ENCODE measurements around the gene COPG1. TPM values are rescaled to one million over a fixed set of nuclear protein-coding genes. Genes with fewer than 3 reads are reported as not detected.

COPG1 gene
- total and polyA plus RNA-seq, 7 donors, result 50.9 to 151 (median 78.1) TPM

GRCh38 chr3:129291236-129291886 is 42.0 kb downstream of the COPG1 start:
- intact Hi-C loops (cut with DNase I), result no loop called here
- WGBS, 2 donors, result 69 to 77% methylated on average over 4 of the region's 4 CpGs
- Histone ChIP-seq H3K9me3 (no peaks in the 10 kb centered on the region), H3K36me3 (peaks cover 5 to 66% (median 12%) of the 10 kb centered on the region in 4 donors), H3K27me3 (no peaks in the 10 kb centered on the region), H3K27ac (no peak overlapping the region), H3K4me1 (no peaks in the 10 kb centered on the region), H3K4me3 (no peak overlapping the region)
- no peak for TF ChIP-seq EP300 (IDR thresholded peaks at IDR 0.05)
- no peak for TF ChIP-seq POLR2AphosphoS5 (IDR thresholded peaks at IDR 0.05)
- no peak for DNase-seq

- Histone ChIP-seq H3K4me3 (no peak overlapping the region), H3K9me3 (no peaks in the 10 kb centered on the region), H3K36me3 (peaks cover 8 to 83% (median 26%) of the 10 kb centered on the region in 4 donors), H3K27ac (no peak overlapping the region), H3K4me1 (no peaks in the 10 kb centered on the region), H3K27me3 (no peaks in the 10 kb centered on the region)
- 85 to 95% methylated on average over 5 of the region's 5 CpGs for WGBS, 2 donors
- intact Hi-C loops (cut with DNase I), result no loop called here
- TF ChIP-seq CTCF (IDR thresholded peaks at IDR 0.05), result no peak
- TF ChIP-seq EP300 (IDR thresholded peaks at IDR 0.05), result no peak
- TF ChIP-seq POLR2A (IDR thresholded peaks at IDR 0.05), result no peak
- no peak for TF ChIP-seq POLR2AphosphoS5 (IDR thresholded peaks at IDR 0.05)
- no peak for DNase-seq
Observed at GRCh38 chr3:129295286-129295685, 45.9 kb downstream of the COPG1 start.

- H3K27ac ChIP-seq, result peak overlapping the region; percentile 68 to 82 (median 74)
- intact Hi-C loops (cut with DNase I), result loop anchor here (1.0 kb wide), 1 partner anchor 10 kb away; no protein-coding TSS in a partner anchor
- H3K36me3 ChIP-seq, result peaks cover under 1 to 53% (median 5%) of the 10 kb centered on the region in 4 donors
- TF ChIP-seq POLR2AphosphoS5 (IDR thresholded peaks at IDR 0.05), result no peak
- no peak for TF ChIP-seq CTCF (IDR thresholded peaks at IDR 0.05)
- TF ChIP-seq POLR2A (IDR thresholded peaks at IDR 0.05), result no peak
- no peak for TF ChIP-seq EP300 (IDR thresholded peaks at IDR 0.05)
- no peak for DNase-seq
- H3K4me3 ChIP-seq, result no peak overlapping the region
- WGBS, 2 donors, result 81 to 85% methylated on average over 3 of the region's 3 CpGs
- H3K27me3 ChIP-seq, result no peaks in the 10 kb centered on the region
- no peaks in the 10 kb centered on the region for H3K9me3 ChIP-seq
- peaks cover 0 to 11% (median 3%) of the 10 kb centered on the region in 4 donors for H3K4me1 ChIP-seq
Observed at GRCh38 chr3:129304146-129304961, 54.9 kb downstream of the COPG1 start.

- Histone ChIP-seq H3K36me3 (peaks cover 0 to 48% (median 5%) of the 10 kb centered on the region in 4 donors), H3K4me1 (peaks cover 0 to 11% (median 3%) of the 10 kb centered on the region in 4 donors), H3K9me3 (no peaks in the 10 kb centered on the region), H3K27ac (peak overlapping the region; percentile 68 to 82 (median 74)), H3K4me3 (no peak overlapping the region), H3K27me3 (no peaks in the 10 kb centered on the region)
- 95% methylated on average over 1 of the region's 1 CpG for WGBS, 2 donors
- intact Hi-C loops (cut with DNase I), result loop anchor here (1.0 kb wide), 1 partner anchor 9 kb away; no protein-coding TSS in a partner anchor
- no peak for DNase-seq
- TF ChIP-seq EP300 (IDR thresholded peaks at IDR 0.05) (no peak), CTCF (IDR thresholded peaks at IDR 0.05) (no peak), POLR2A (IDR thresholded peaks at IDR 0.05) (no peak), POLR2AphosphoS5 (IDR thresholded peaks at IDR 0.05) (no peak)
Observed at GRCh38 chr3:129304962-129305222, 55.5 kb downstream of the COPG1 start.

GRCh38 chr3:129305592-129306091 is 56.2 kb downstream of the COPG1 start:
- 48 to 81% methylated on average over 26 of the region's 26 CpGs for WGBS, 2 donors
- DNase-seq, result peak; percentile 96

More at GRCh38 chr3:129305592-129306091, 56.2 kb downstream of the COPG1 start:
- intact Hi-C loops (cut with DNase I), result no loop called here
- Histone ChIP-seq H3K27ac (peak overlapping the region; percentile 68 to 82 (median 74)), H3K36me3 (peaks cover 0 to 40% (median 5%) of the 10 kb centered on the region in 4 donors), H3K27me3 (no peaks in the 10 kb centered on the region), H3K4me1 (peaks cover 0 to 11% (median 3%) of the 10 kb centered on the region in 4 donors), H3K4me3 (peak overlapping the region; percentile 9 to 43 (median 34)), H3K9me3 (no peaks in the 10 kb centered on the region)
- TF ChIP-seq CTCF (IDR thresholded peaks at IDR 0.05) (no peak), EP300 (IDR thresholded peaks at IDR 0.05) (no peak), POLR2AphosphoS5 (IDR thresholded peaks at IDR 0.05) (peak; percentile 48 to 79 (median 68)), POLR2A (IDR thresholded peaks at IDR 0.05) (peak in 1 of 2 donors; percentile 19)

Data from sigmoid colon (tissue), 7 donors.